Esophagus muscularis mucosa (tissue), 4 donors: ENCODE measurements around the gene MTHFS.

ENCODE experiments used
- CTCF ChIP-seq, 3 experiments: fragments of 200-600 bp in 2 of 3; fragments of 450-650 bp in 1 of 3; sonication (generic) in 2 of 3; IDR thresholded peaks; one replicate each; pipeline ENCODE4 v1.5.1; 2017 to 2019; ENCODE audit warnings: antibody characterized with exemption in 3 of 3, mild to moderate bottlenecking in 2 of 3, moderate library complexity in 1 of 3
- EP300 ChIP-seq: sonication (generic); formaldehyde crosslinking; IDR thresholded peaks from one replicate; pipeline ENCODE4 v1.6.1; 2017; ENCODE audit warnings: antibody characterized with exemption
- POLR2A ChIP-seq: fragments of 450-650 bp; IDR thresholded peaks from one replicate; pipeline ENCODE4 v1.6.1; 2017; ENCODE audit warnings: antibody characterized with exemption, moderate library complexity, mild to moderate bottlenecking, low read depth
- POLR2AphosphoS5 ChIP-seq, 2 donors: sonication (generic); formaldehyde crosslinking; IDR thresholded peaks; one replicate each; pipeline ENCODE4 v1.6.1; 2017; ENCODE audit warnings: antibody characterized with exemption in 2 of 2

- TF ChIP-seq CTCF (IDR thresholded peaks at IDR 0.05), result no peak
- TF ChIP-seq POLR2A, result no peak
- no peak for TF ChIP-seq POLR2AphosphoS5 (IDR thresholded peaks at IDR 0.05)
- no peak for TF ChIP-seq EP300
Measured at GRCh38 chr15:79918278-79918677, 21.5 kb upstream of the MTHFS start.
